ENCODE measurements around the gene GAK.

GAK gene

GRCh38 chr4:956531-957230, 24.6 kb upstream of the GAK start:
- no peak for TF ChIP-seq CTCF (IDR thresholded peaks at IDR 0.05)

- TF ChIP-seq CTCF (IDR thresholded peaks at IDR 0.05) = no peak
These were observed 23.8 kb upstream of the GAK start for GRCh38 chr4:955931-956381.

- no peak for TF ChIP-seq CTCF (IDR thresholded peaks at IDR 0.05)
These were observed 23.2 kb upstream of the GAK start for GRCh38 chr4:955161-955921.

- TF ChIP-seq CTCF (IDR thresholded peaks at IDR 0.05) = no peak
These were observed 22.3 kb upstream of the GAK start for GRCh38 chr4:954211-955020.

- no peak for TF ChIP-seq CTCF (IDR thresholded peaks at IDR 0.05)
These were observed 21.4 kb upstream of the GAK start for GRCh38 chr4:953574-953915.

- no peak for TF ChIP-seq CTCF (IDR thresholded peaks at IDR 0.05)
These were observed 20.9 kb upstream of the GAK start for GRCh38 chr4:952881-953573.

Data from LNCAP (cell line).